Endometrial microvascular endothelial cells (primary cell): ENCODE measurements around the gene STAG3. TPM values are rescaled to one million over a fixed set of nuclear protein-coding genes. Genes with fewer than 3 reads are reported as not detected.
"Not testable (repeated sequence)": the region's sequence is repeated elsewhere in the genome, so short reads cannot be mapped to it uniquely, and the experiment has no call there.

Experiments
- in situ Hi-C: cut with HindIII; loops from 2 replicates; pipeline ENCODE4 v1.10.0; 2017; ENCODE audit warnings: low sequenced_read_pairs, low pct_unique_long_range_greater_than_20kb; ENCODE audit errors: inconsistent ontology term
- total RNA-seq: library from RNA; depleted of rRNA; stranded (reverse); fragments of >200 nt; gene quantifications from one replicate; pipeline ENCODE4 v1.2.3, GENCODE V29; 2015; ENCODE audit errors: inconsistent ontology term

The STAG3 gene
- total RNA-seq, 1 donor from 2014 or later = not detected

DNA sequence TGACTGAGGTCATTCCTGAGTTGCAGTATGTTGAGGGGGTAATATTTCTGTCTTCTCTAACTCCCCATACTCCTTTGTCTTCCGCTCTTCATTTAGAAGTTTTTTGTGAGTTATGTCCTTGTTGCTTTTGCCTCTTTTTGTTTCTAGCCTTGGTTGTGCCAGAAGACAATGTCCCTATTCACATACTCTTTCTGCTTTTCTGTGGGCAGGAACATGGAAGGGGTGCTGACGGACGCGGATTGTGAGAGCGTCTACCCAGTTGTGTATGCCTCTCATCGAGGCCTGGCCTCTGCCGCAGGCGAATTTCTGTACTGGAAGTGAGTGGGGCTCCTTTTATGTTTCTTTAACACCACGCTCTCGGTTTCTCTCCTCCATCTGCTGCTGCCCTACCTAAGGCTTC lies 20.5 kb downstream of the STAG3 start:
- in situ Hi-C loops = no loop called here

DNA sequence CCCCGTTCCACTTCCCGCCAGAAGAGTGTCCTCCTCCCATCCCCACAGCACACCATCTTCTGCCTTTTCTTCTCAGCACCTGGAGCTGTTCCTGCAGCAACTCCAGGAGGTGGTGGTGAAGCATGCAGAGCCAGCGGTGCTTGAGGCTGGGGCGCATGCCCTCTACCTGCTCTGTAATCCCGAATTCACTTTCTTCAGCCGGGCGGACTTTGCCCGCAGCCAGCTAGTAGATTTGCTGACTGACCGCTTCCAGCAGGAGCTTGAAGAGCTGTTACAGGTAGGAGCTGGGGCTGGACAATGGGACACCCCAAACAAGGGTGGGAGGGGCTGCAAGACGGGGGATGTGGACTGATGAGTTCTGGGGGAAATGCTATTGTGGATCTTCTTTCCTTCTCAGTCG lies 23.0 kb downstream of the STAG3 start:
- in situ Hi-C loops = no loop called here

DNA sequence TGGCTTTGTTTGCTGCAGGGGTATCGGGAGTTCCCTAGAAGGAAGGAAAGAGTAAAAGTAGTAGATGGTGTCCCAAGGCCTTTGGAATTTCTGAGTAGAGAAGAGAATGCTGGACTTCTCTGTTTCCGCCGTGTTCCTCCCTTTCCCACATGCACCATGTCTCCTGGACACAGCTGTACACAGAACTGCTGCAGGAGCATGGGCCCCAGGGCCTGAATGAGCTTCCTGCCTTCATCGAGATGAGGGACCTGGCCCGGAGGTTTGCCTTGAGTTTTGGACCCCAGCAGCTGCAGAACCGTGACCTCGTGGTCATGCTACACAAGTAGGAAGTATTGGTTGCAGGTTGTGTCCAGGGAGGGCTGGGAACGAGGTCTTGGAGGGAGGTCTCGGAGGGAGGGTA lies 26.7 kb downstream of the STAG3 start:
- in situ Hi-C loops = no loop called here

DNA sequence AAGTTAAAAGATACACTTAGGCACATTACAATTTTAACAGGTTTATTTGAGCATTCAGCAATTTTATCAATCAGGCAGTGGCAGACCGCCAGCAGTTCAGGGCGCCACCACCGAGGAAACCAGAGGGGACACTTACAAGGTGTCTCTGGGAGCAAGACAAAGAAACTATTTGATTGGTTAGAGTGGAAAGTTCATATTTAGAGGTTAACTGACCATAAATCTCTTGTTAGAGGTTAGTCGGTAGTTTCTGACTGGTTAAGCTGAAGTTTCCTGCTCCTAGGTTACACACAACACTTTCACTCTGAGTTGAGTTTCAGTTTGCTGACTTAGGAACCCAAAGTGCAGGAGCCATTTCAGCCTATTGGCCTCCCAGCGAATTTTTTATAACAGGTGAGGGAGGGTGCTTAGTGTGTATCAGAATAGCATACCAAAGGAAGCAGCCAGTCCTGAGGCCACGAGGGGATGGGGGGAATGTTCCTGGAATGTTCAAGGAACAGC lies 31.2 kb downstream of the STAG3 start:
- in situ Hi-C loops = no loop called here

DNA sequence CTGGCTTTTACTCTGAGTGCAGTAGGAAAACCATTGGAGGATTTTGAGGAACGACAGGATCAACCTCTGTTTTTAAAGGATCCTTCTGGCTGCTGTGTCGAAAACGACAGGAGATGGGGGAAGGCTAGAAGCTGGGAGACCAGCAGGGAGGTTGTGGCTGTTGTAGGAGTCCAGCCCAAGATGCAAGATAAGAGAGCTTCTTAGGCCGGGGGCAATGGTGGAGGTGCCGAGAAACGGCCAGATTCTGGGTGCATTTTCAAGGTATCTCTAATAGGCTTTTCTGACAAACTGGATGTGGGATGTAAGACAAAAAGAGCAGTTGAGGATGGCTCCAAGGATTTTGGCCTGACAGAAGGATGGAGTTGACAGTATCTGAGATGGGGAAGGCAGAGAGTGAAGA lies 31.8 kb downstream of the STAG3 start:
- in situ Hi-C loops = no loop called here

DNA sequence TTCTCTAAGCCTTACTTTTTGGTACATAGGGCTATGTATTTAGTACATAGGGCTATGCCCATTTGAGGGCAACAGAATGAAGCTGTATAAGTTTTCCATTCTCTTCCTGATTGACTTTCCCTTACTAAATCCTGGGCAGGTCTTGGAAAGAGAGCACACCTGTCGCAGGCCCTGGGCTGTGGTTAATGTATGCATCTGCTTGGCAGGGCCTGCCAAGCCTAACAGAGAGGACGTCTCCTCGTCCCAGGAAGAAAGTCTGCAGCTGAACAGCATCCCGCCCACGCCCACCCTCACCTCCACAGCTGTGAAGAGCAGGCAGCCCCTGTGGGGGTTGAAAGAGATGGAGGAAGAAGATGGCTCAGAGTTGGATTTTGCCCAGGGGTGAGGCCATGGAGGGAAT lies 33.1 kb downstream of the STAG3 start:
- in situ Hi-C loops = no loop called here

DNA sequence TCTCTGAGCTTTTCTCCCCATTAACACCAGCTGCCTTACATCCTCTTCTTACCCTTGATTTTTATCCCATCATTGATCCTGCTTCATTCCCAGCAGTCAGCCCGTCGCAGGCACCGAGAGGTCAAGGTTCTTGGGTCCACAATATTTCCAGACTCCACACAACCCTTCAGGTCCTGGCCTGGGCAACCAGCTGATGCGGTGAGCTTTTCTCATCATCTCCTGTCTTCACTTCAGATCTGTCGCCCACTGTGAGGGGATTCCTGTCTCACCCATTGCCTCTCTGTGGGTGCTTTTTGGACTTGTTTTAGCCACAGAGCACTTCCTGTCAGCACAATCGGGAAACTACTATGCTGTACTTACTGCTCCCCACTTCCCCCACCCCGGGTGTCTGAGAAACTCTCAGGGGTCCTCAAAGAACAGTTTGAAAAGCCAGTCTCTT lies 33.6 kb downstream of the STAG3 start:
- in situ Hi-C loops = no loop called here

DNA sequence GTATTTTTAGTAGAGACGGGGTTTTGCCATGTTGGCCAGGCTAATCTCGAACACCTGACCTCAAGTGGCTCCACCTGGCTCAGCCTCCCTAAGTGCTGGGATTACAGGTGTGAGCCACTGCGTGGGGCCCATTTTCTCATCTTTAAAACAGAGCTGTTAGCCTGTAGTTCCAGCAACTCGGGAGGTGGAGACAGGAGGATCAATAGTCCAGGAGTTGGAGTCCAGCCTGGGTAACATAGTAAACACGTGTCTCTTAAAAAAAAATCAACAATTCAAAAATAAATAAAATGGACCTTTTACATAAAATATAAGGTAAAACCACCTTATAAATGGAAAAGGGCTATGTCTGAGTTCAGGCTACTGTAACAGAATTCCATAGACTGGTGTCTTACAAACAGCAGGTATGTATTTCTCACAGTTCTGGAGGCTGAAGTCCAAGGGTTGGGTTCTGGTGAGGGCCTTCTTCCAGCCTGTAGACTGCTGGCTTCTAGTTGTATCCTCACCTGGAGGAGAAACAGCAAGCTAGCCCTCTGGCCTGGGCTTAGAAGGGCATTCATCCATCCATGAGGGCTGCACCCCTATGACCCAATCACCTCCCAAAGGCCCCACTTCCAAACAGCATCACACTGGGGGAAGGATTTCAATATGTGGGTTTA lies 35.0 kb downstream of the STAG3 start:
- in situ Hi-C loops = no loop called here

DNA sequence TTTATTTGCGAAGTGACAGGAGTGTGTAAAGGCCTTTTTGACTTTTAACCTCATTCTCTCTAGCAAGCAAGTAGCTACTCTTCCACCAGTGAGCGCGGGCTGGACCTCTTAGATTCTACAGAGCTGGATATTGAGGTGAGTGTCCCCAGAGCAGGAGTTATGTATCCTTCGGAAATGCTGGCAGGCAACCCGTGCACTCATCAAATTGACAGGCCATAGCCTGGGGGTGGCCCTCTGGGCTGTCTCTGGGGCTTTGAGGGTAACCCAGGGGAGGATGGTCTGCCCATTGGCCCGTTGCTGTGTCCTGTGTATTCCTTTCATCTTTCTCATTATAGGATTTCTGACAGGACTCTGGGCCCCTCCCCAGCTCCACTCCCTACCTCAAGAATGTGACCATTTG lies 36.0 kb downstream of the STAG3 start:
- in situ Hi-C loops = no loop called here

DNA sequence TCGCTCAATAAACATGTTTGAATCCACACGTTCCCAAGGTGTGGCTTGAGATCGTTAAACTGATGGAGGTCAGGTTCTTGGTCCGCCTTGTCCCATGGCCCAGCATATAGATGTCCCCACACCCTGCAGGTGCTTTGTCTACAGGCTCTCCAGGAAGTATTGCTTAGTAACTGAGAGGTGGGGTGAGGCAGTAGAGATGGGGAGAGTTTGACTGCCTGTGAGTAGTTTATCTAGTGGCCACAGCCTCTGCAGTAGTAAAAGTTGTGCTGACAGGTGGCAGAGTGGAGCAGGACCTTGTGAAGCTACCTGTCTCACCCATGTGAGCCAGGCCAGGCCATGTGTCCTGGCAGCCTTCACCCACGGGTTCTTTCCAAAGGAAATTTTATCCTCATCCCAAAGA lies 36.6 kb downstream of the STAG3 start:
- in situ Hi-C loops = not testable (repeated sequence)

DNA sequence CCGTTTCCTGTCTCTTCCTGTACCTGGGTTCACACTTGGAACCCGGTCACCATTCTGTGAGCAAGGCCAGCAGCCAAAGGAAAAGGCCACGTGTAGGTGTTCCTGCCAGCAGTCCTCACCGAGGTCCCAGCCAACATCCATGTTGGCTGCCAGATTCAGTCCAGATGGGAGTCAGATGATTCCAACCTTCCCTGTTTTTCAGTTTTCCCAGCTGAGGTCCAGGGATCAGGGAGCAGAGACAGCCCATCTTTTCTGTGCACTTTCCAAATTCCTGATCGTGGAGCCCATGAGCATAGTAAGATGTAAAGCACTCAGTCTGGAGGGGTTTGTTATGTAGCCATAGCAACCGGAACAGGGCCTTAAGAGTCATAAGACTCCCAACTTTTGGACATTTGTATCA lies 38.2 kb downstream of the STAG3 start:
- in situ Hi-C loops = no loop called here

DNA sequence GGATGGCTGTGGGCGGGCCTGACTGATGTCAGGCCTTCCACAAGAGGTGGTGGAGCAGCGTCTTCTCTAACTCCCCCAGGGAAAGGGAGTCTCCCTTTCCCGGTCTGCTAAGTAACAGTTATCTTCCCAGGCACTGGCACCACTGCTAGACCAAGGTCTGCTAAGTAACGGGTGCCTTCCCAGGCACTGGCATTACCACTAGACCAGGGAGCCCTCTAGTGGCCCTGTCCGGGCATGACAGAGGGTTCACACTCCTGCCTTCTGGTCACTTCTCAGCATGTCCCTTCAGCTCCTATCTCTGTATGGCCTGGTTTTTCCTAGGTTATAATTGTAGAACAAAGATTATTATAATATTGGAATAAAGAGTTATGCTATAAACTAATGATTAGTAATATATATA lies 40.2 kb downstream of the STAG3 start:
- in situ Hi-C loops = not testable (repeated sequence)

DNA sequence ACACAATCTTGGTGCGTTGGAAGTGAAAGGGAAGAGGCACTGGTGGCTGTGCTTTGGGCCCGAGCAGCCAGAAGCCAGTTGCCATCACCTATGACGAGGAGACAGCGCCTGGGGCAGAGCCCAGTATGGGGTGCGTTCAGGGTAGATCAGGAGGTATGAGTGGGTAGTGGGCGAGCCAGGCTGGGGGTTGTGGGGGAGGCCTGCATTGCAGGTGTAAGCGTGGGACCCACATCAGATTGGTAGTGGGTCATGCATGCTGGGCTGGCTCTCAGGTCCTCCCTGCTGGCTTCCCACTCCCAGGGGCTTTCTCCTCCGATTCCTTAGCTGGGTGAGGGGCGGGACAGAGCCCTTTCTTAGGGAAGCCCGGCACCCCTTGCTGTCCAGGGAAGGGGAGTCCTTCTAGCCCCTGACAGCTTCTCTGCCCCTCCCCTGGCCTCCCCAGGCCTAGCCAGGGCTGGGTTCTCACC lies 41.6 kb downstream of the STAG3 start:
- in situ Hi-C loops = no loop called here

DNA sequence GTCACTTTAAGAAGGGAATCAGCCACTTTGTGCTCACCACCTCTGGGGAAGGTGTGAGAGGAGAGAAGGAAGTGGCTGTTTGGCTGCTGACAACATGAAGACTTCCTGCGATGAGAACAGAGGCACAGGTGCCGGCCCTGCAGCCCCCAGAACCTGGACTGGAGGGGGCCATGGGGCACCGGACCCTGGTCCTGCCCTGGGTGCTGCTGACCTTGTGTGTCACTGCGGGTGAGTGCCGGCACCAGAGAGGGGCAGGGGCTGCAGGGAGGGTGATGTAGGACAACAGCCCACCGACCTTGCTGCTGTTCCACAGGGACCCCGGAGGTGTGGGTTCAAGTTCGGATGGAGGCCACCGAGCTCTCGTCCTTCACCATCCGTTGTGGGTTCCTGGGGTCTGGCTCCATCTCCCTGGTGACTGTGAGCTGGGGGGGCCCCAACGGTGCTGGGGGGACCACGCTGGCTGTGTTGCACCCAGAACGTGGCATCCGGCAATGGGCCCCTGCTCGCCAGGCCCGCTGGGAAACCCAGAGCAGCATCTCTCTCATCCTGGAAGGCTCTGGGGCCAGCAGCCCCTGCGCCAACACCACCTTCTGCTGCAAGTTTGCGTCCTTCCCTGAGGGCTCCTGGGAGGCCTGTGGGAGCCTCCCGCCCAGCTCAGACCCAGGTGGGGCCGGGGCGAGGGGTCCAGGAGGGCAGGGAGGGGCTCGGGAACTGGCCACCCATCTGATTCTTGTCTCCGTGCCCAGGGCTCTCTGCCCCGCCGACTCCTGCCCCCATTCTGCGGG lies 42.3 kb downstream of the STAG3 start, which contains the start of gene PVRIG:
PVRIG (plus strand) TSS at position 149 of the 785 bp plus-strand sequence; CDS start at position 171, 22 bp downstream.
- in situ Hi-C loops = not testable (repeated sequence)

DNA sequence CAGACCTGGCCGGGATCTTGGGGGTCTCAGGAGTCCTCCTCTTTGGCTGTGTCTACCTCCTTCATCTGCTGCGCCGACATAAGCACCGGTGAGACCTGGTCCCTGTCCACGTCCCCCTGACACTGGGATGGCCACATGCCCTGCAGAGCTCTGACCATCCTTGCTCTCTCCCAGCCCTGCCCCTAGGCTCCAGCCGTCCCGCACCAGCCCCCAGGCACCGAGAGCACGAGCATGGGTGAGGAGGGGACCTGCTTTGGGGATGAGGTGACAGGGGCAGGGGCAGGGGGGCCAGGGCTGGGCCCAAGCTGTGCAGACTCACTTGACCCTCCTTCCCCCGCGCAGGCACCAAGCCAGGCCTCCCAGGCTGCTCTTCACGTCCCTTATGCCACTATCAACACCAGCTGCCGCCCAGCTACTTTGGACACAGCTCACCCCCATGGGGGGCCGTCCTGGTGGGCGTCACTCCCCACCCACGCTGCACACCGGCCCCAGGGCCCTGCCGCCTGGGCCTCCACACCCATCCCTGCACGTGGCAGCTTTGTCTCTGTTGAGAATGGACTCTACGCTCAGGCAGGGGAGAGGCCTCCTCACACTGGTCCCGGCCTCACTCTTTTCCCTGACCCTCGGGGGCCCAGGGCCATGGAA lies 43.0 kb downstream of the STAG3 start:
- in situ Hi-C loops = no loop called here

DNA sequence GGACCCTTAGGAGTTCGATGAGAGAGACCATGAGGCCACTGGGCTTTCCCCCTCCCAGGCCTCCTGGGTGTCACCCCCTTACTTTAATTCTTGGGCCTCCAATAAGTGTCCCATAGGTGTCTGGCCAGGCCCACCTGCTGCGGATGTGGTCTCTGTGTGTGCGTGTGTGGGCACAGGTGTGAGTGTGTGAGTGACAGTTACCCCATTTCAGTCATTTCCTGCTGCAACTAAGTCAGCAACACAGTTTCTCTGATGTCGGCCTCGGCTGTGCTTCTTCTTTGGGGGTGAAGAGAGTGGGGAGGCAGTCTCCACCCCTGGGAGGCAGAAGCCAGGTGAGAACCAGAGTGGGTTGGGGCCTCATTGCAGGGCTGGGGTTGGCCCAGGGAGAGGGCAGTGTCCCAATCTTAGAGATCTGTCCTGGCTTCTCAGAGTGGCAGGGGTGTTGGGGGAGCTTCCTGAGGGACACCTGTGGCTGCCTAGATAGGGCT lies 43.6 kb downstream of the STAG3 start:
- in situ Hi-C loops = no loop called here

DNA sequence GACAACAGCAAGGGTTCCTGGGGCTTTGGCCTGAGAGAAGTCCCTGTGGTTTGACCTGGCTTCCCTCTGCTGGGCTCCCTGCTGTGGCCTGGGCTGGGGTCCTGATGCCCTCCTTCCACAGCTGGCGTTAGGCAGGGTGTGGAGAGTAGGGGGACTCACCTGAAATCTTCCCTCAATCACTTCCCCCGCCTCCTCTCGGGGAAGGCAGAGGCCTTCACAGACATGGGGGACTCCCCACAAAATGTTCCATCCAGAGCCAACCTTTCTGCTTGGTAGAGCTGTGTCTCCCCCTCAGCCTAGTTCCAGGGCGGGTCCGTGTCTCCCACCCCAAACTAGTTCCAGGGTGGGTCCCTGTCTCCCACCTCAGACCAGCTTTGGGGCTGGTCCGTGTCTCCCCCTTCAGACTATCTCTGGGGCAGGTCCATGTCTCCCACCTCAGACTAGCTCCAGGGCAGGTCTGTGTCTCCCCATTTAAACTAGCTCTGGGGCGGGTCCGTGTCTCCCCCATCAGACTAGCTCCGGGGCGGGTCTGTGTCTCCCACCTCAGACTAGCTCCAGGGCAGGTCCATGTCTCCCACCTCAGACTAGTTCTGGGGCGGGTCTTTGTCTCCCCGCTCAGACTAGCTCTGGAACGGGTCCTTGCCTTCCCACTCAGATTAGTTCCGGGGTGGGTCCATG lies 44.2 kb downstream of the STAG3 start:
- in situ Hi-C loops = no loop called here

DNA sequence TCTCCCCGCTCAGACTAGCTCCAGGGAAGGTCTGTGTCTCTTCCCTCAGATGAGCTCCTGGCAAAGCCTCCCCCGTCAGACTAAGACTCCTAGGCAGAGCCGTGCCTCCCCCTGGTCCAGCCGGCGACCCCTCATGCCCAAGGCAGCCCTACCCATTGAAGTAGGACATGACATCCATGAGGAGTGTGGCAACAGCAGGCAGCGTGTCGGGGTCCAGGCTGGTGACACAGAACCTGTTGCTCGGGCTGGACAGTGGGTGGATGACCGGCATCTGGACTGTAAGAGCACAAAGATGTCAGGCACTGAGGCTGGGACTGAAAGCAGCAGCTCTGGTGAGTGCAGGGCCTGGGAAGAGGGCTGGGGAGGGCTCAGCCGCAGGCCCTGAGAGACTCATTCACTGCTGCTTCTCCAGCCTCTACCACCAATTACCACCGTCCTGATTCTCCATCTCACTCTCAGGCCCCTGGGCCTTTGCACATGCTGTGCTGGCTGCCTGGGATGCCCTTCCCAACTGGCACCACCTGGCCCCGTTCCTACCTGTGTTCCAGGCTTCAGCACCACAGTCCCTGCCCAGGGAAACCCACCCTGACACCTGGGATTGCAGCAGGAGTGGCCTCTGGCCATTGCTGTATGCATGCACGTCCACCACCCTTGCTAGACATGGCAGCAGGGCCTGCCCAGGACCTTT lies 44.9 kb downstream of the STAG3 start:
- in situ Hi-C loops = no loop called here
